OCI-LY7 (cell line): ENCODE measurements around the gene KIAA0930. TPM values are rescaled to one million over a fixed set of nuclear protein-coding genes. Genes with fewer than 3 reads are reported as not detected.

Experiments
- BruUV-seq: library from RNA; stranded (reverse); fragments of 400-500 nt; replicated peaks from 2 replicates; lab custom pipeline; 2021; lab: Mats Ljungman, UMichigan
- CTCF ChIA-PET: fragments of 300-600 bp; sonication (Branson Sonifier 250); formaldehyde crosslinking; loops from one replicate; lab custom pipeline; 2022; ENCODE audit warnings: antibody characterized with exemption; ENCODE audit not compliant: unreplicated experiment; lab: Charles Lee
- POLR2A ChIA-PET: fragments of 300-600 bp; sonication (Branson Sonifier 250); formaldehyde crosslinking; loops from one replicate; lab custom pipeline; 2022; ENCODE audit warnings: antibody characterized with exemption; lab: Charles Lee
- DNase-seq: peaks from one replicate; pipeline ENCODE4 v3.0.0-alpha.2; 2015; ENCODE audit warnings: low spot score
- H2AFZ ChIP-seq: fragments of 200-600 bp; sonication (generic), shearing (Covaris generic); 2 replicates; pipeline ENCODE4 v1.6.1; 2014; ENCODE audit warnings: mild to moderate bottlenecking, antibody characterized with exemption, low read length, moderate library complexity
- H3K27ac ChIP-seq: fragments of 200-600 bp; sonication (generic); 2 replicates; pipeline ENCODE4 v1.5.1; 2014; ENCODE audit warnings: mixed run types, low read depth, mild to moderate bottlenecking, moderate library complexity, low read length, inconsistent platforms; ENCODE audit not compliant: poor library complexity, severe bottlenecking
- H3K36me3 ChIP-seq: fragments of 200-600 bp; sonication (generic); 2 replicates; pipeline ENCODE4 v1.6.1; 2014; ENCODE audit warnings: mild to moderate bottlenecking, antibody characterized with exemption, low read length, moderate library complexity, mixed read lengths; ENCODE audit not compliant: insufficient read depth
- H3K4me1 ChIP-seq: fragments of 200-600 bp; sonication (generic); 2 replicates; pipeline ENCODE4 v1.5.1; 2014; ENCODE audit warnings: mild to moderate bottlenecking, low read length; ENCODE audit not compliant: insufficient read depth, poor library complexity, severe bottlenecking
- H3K4me2 ChIP-seq: fragments of 200-600 bp; sonication (generic); 2 replicates; pipeline ENCODE4 v1.6.1; 2014; ENCODE audit warnings: mild to moderate bottlenecking, low read length
- H3K4me3 ChIP-seq: fragments of 200-600 bp; sonication (generic); 2 replicates; pipeline ENCODE4 v1.5.1; 2014; ENCODE audit warnings: mild to moderate bottlenecking, low read depth, low read length; ENCODE audit not compliant: poor library complexity, severe bottlenecking
- H3K79me2 ChIP-seq: fragments of 200-600 bp; sonication (generic); 2 replicates; pipeline ENCODE4 v1.6.1; 2016; ENCODE audit warnings: low read depth, mild to moderate bottlenecking, low read length, moderate library complexity, mixed read lengths; ENCODE audit not compliant: insufficient read depth
- H3K9me2 ChIP-seq: fragments of 200-600 bp; sonication (generic); 2 replicates; pipeline ENCODE4 v1.6.1; 2016; ENCODE audit warnings: mild to moderate bottlenecking, low read length, mixed read lengths; ENCODE audit not compliant: insufficient read depth
- H3K9me3 ChIP-seq: fragments of 200-600 bp; sonication (generic); 2 replicates; pipeline ENCODE4 v1.6.1; 2014; ENCODE audit warnings: mild to moderate bottlenecking, mixed run types, low read length, mixed read lengths
- H4K20me1 ChIP-seq: fragments of 200-600 bp; sonication (generic); 2 replicates; pipeline ENCODE4 v1.6.1; 2014; ENCODE audit warnings: mild to moderate bottlenecking, antibody characterized with exemption, low read length, moderate library complexity, mixed read lengths; ENCODE audit not compliant: insufficient read depth
- CTCF ChIP-seq: fragments of 200-600 bp; sonication (generic); conservative IDR thresholded peaks from 2 replicates; pipeline ENCODE4 v1.5.1; 2014; ENCODE audit warnings: mild to moderate bottlenecking, antibody characterized with exemption, low read length, moderate library complexity, mixed read lengths
- EZH2phosphoT487 ChIP-seq: fragments of 200-600 bp; sonication (generic); IDR thresholded peaks from 2 replicates; pipeline ENCODE4 v1.6.1; 2018; ENCODE audit warnings: low read depth, borderline replicate concordance, mild to moderate bottlenecking, mixed run types, antibody characterized with exemption, low read length, moderate library complexity, mixed read lengths
- intact Hi-C: fragments of 100-400 bp; cut with micrococcal nuclease; formaldehyde crosslinking; loops from one replicate; pipeline ENCODE4 v1.10.0; 2022; ENCODE audit not compliant: unreplicated experiment
- total RNA-seq, 2 experiments: library from RNA; depleted of rRNA in 1 of 2; stranded (reverse); fragments of >200 nt in 1 of 2; shearing (Covaris generic) in 1 of 2; gene quantifications; 2 replicates each; pipeline ENCODE4 v1.2.3, GENCODE V29; 2014 to 2022

Gene KIAA0930
- total RNA-seq, 2 experiments from 2014 or later = 80.7 to 93.9 TPM

GRCh38 chr22:45179276-45180049, 61.2 kb downstream of the KIAA0930 start:
- BruUV-seq = no TSS peak
- CTCF ChIA-PET = no interaction called here
- DNase-seq = no peak
- Histone ChIP-seq H4K20me1 (peaks cover 3% of the 10 kb centered on the region; the same call in 1 of the 2 replicates), H3K4me2 (no peak overlapping the region), H3K4me1 (no peaks in the 10 kb centered on the region), H3K9me3 (no peaks in the 10 kb centered on the region), H3K36me3 (peaks cover 96% of the 10 kb centered on the region), H3K27ac (no peak overlapping the region), H3K4me3 (no peak overlapping the region), H3K79me2 (peaks cover 60% of the 10 kb centered on the region), H3K9me2 (no peaks in the 10 kb centered on the region), H2AFZ (no peak overlapping the region)
- TF ChIP-seq CTCF = no peak
- no peak for TF ChIP-seq EZH2phosphoT487
- POLR2A ChIA-PET = no interaction called here
- intact Hi-C loops = loop anchor here (5.0 kb wide), 1 partner anchor 83 kb away; no protein-coding TSS in a partner anchor

GRCh38 chr22:45172881-45173585, 67.7 kb downstream of the KIAA0930 start:
- H3K9me3 ChIP-seq = no peaks in the 10 kb centered on the region
- BruUV-seq = no TSS peak
- H3K27ac ChIP-seq = no peak overlapping the region
- H3K4me3 ChIP-seq = no peak overlapping the region
- no peak overlapping the region for H3K4me2 ChIP-seq
- intact Hi-C loops = no loop called here
- TF ChIP-seq CTCF (no peak), EZH2phosphoT487 (no peak)
- no peak for DNase-seq
- peaks cover 100% of the 10 kb centered on the region for H3K36me3 ChIP-seq
- CTCF ChIA-PET = interaction anchor here (0.9 kb wide), 1 partner anchor 8 kb away, joined by 3 read pairs; no protein-coding TSS in a partner anchor
- no peaks in the 10 kb centered on the region for H3K4me1 ChIP-seq
- H3K79me2 ChIP-seq = peaks cover 50% of the 10 kb centered on the region
- H2AFZ ChIP-seq = no peak overlapping the region
- POLR2A ChIA-PET = interaction anchor here (1.8 kb wide), 1 partner anchor 10 kb away, joined by 4 read pairs; the partner anchor contains the start of gene NUP50
- peaks cover 4% of the 10 kb centered on the region for H4K20me1 ChIP-seq
- no peaks in the 10 kb centered on the region for H3K9me2 ChIP-seq
